GM15510 (cell line): ENCODE results near the gene SHROOM3.

Experiments
- POLR2A ChIP-seq: IDR thresholded peaks from 3 replicates; pipeline ENCODE4 v1.6.1; 2011; ENCODE audit warnings: borderline replicate concordance; ENCODE audit not compliant: insufficient read length; ENCODE audit errors: extremely low read depth

The SHROOM3 gene

DNA sequence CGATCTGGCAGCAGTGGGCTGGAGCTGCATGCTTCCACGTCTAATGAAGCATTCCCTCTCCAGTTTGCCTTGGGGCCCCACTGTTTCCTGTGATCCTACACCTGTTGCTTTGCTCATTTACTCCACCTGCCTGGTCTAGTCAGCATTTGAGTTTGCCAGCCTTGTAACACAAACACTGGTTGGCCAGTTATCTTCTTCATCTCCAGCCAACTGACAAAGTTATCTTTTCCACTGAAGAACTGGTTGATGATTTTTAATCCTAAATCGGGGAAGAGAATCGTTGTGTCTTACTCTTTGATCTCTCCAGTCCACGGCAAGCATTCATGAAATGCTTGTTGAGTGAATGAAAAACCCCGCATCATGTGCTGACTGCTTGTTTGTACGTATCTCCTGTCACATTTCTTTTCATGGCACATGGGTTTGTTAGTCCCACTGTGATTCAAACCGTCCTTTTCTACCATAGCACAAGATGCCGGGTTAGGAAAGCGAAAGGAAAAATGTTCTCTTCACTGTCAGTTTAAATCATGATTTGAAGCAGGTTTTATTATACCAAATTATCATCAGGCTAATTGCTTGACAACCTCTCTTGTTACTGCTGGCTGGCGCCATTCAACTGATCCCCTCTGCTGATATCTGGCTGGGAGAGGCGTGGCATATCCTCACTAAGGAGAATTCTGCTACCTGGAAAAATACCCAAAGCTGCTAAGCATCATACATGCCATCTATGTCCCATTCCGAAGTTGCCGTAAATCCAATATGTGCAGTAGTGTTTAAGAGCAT lies 144.8 kb downstream of the SHROOM3 start:
- no peak for TF ChIP-seq POLR2A

- TF ChIP-seq POLR2A, result no peak
These were observed 146.3 kb downstream of the SHROOM3 start for GRCh38 chr4:76581077-76581962.

DNA sequence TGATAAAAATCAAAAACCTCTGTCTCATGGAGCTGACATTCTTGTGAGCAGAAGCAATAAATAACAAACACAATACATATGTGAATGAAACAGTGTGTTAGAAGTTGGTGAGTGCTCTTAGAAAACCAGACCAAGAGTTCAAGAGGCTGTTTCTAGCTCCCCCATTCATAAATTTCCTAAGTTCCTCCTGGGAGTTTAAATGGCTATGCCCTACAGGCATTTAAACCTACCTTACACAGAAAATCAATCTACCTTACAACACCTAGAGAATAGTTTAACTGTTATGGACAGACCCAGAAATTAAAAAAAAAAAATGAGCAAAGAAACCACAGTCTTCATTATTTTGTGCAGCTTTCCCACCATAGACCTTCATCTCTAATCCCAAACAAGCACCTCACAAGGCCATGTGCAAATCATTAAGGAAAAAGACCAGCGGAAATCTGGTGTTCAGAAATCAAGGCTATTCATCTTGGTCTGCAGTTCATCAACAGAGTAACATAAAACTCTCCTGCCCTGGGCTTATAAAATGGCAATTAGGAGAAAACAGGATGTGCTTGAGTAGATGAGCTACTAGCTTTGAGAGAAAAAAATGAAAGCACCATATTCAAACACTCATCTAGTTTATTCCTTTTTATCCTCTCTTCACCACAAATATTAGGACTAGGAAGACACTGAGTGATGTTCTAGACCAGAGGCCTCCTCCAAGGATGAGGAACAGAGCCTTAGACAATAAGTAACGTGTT lies 147.2 kb downstream of the SHROOM3 start:
- no peak for TF ChIP-seq POLR2A

- no peak for TF ChIP-seq POLR2A
These were observed 147.7 kb downstream of the SHROOM3 start for GRCh38 chr4:76582817-76583087.

- TF ChIP-seq POLR2A, result no peak
These were observed 149.5 kb downstream of the SHROOM3 start for GRCh38 chr4:76584241-76585152.

DNA sequence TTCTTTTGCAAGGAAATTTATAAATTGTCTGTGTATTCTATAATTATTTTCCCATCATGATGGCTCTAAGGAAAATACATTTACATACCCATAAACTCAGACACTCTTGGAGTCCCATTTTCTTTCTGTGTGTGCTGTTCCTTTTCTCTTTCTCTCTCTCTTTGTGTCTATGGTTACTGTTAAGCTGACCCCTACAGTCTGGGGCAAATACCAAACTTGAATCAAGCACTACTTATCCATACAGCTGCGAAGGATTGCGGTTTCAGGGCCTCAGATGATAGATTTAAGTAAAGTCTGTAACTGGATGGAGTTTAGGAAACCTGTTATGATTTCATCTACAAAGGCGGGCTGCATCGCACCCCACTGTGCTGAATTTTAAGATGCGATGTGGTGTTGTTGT lies 150.2 kb downstream of the SHROOM3 start:
- no peak for TF ChIP-seq POLR2A

DNA sequence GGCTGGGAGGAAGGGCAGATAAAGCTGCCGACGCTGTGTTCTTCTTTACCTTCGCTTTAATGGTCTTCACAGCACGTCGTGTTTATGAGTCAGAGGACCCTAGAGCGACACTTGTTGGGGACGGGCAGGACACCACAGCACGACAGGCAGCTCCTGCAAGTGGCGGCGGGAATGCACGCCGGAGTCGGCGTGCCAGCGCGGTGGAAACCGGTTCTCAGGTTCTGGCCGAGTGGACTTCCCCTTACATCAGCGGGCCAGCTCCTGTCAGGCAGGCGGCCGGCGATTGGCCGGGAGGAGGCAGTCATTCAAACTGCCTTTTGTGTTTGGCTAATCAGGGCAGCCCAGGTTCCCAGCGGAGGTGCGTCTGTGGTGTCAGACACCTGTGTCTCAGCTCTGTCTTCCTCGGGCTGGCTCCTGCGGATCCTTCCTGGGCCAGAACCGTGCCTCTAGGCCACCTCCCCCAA lies 150.9 kb downstream of the SHROOM3 start:
- TF ChIP-seq POLR2A, result no peak

DNA sequence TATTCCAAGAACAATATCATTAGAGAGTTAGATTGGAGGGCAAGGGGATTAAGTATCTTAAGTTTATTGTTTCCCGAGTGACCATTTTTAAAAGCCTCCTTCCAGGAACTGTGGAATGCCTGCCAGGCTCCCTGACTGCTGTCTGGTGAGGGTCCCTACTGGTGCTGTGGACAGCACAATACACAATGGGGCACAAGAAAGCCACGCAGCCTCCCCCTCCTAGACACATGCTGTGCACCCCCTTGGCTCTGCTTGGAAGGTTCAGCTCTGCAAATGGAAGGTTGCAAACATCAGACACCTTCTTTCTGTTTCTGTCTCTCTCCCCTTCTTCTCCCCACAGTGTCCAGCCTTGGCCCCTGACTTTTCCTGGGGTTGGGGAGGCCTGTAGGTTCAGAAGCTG lies 153.2 kb downstream of the SHROOM3 start:
- no peak for TF ChIP-seq POLR2A

- no peak for TF ChIP-seq POLR2A
These were observed 154.4 kb downstream of the SHROOM3 start for GRCh38 chr4:76589402-76589801.

DNA sequence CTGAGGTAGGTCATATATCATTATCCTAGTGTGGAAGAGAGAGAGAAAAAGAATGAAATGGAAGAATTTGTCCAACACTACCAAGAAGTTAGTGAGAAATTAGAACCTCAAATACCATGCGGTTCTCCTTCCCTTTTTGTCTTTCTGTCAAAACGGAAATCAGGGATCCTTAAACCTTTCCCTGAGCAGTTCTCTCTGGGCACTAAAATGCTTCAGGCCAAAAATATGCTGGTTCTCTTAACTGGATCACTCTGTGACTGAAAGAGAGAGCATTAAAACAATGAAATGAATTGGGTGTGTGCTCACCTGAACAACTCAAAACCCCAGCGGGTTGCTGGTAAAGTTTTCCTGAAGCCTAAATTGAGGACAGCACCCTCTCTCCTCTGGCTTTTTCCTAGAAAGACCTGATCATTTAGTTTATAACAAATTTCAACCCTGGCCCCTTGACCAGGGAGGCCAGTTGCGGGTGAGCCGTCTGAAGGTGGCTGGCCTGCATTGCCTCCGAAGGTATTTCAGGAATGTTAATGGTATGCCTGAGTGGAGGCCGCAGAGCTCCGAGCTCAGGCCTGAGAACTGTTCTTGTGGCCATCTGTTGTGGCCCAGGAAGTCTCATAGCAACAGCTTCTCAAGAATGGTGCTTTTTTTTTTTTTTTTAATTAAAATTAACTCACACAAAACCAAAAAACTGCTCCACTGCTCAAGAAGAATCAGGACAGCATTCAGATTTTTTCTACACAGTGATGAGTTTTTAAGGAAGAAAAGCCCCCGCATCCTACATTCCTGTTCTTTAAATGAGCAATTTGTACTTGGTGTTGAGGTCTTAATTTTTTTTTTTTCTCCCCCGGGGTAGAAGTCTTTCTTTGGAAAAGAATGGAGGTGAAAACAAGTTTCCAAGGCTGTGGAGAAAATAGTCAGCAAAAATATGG lies 155.1 kb downstream of the SHROOM3 start:
- no peak for TF ChIP-seq POLR2A

GRCh38 chr4:76590798-76591281 lies 155.8 kb downstream of the SHROOM3 start:
- TF ChIP-seq POLR2A, result no peak

GRCh38 chr4:76591992-76592391 lies 157.0 kb downstream of the SHROOM3 start:
- no peak for TF ChIP-seq POLR2A

DNA sequence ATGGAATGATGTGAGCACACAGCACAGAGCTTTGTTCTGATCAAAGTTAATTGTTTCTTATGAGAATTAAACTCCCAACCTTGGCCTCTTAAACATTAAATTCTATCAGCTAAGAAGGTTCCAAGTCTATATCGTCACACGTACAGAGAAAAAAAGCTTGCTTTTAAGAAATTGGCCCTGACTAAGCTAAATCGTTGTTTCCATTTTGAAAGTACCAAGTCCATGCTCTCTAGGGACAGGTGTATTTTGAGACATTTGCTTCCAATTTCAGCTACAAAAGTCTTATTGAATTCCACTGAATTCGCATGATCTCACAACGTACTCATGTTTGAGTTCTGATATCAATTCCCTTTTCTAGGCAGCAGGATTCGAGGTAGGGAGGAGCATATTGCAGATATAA lies 157.4 kb downstream of the SHROOM3 start:
- TF ChIP-seq POLR2A, result no peak
